Measurements from ENCODE around the gene GPR179. TPM values are rescaled to one million over a fixed set of nuclear protein-coding genes. Genes with fewer than 3 reads are reported as not detected.

Gene GPR179
- polyA plus RNA-seq, 1 donor (not counting 4 experiments of a cell fraction or from before 2014, with no cell fraction given), result 0.01 TPM

GRCh38 chr17:38353668-38354067, 9.9 kb upstream of the GPR179 start:
- H2AFZ ChIP-seq (ENCODE audit: control insufficient read depth, low read length), result no peak overlapping the region
- peak overlapping the region; percentile 92 for H3K4me2 ChIP-seq (ENCODE audit: control insufficient read depth, extremely low read depth, insufficient read depth, low read depth, low read length)
- peaks cover 0 to 2% of the 10 kb centered on the region in 2 experiments for H3K36me3 ChIP-seq (ENCODE audit: control insufficient read depth in 2 of 2, extremely low read depth in 1 of 2, insufficient read depth in 2 of 2, low read length in 2 of 2)
- peaks cover 11% of the 10 kb centered on the region for H3K4me1 ChIP-seq (ENCODE audit: control insufficient read depth, extremely low read depth, insufficient read depth, low read length)
- dilution Hi-C loops (cut with MboI; ENCODE audit: extremely low pct_ligation_motif_present, low sequenced_read_pairs), result no loop called here
- DNase-seq (ENCODE audit: low read depth, low spot score) (no peak), FAIRE-seq (no peak)
- no peak for TF ChIP-seq EZH2 (IDR thresholded peaks at IDR 0.05; ENCODE audit: low read length)
- TF ChIP-seq CTCF (optimal IDR thresholded peaks at IDR 0.05 in 1 of 3, IDR thresholded peaks at IDR 0.05 in 1 of 3, conservative IDR thresholded peaks at IDR 0.05 in 1 of 3; ENCODE audit: extremely low read depth in 1 of 3, insufficient read depth in 2 of 3, low read length in 3 of 3), result no peak
- H3K9me1 ChIP-seq (ENCODE audit: control insufficient read depth, extremely low read depth, insufficient read depth, low read length), result no peaks in the 10 kb centered on the region
- peaks cover 15% of the 10 kb centered on the region for H3K79me2 ChIP-seq (ENCODE audit: control insufficient read depth, insufficient read depth, low read length)
- H3K9me3 ChIP-seq (ENCODE audit: control insufficient read depth, low read depth, low read length), result no peaks in the 10 kb centered on the region
- H4K20me1 ChIP-seq (ENCODE audit: control insufficient read depth, extremely low read depth, insufficient read depth, low read length), result no peaks in the 10 kb centered on the region
- H3K4me3 ChIP-seq (ENCODE audit: control insufficient read depth in 2 of 3, extremely low read depth in 1 of 3, insufficient read depth in 2 of 3, low read depth in 1 of 3, low read length in 3 of 3), result no peak overlapping the region
- H3K27ac ChIP-seq (ENCODE audit: control insufficient read depth, insufficient read depth, low read length), result no peak overlapping the region
- H3K27me3 ChIP-seq (ENCODE audit: control insufficient read depth, extremely low read depth, insufficient read depth, low read length), result no peaks in the 10 kb centered on the region
- H3K9ac ChIP-seq (ENCODE audit: control insufficient read depth, extremely low read depth, insufficient read depth, low read length), result no peak overlapping the region

- FAIRE-seq (no peak), DNase-seq (ENCODE audit: low read depth, low spot score) (no peak)
- H3K27me3 ChIP-seq (ENCODE audit: control insufficient read depth, extremely low read depth, insufficient read depth, low read length), result no peaks in the 10 kb centered on the region
- peak overlapping the region; percentile 92 for H3K4me2 ChIP-seq (ENCODE audit: control insufficient read depth, extremely low read depth, insufficient read depth, low read depth, low read length)
- no peak for TF ChIP-seq CTCF (optimal IDR thresholded peaks at IDR 0.05 in 1 of 3, IDR thresholded peaks at IDR 0.05 in 1 of 3, conservative IDR thresholded peaks at IDR 0.05 in 1 of 3; ENCODE audit: extremely low read depth in 1 of 3, insufficient read depth in 2 of 3, low read length in 3 of 3)
- no peak for TF ChIP-seq EZH2 (IDR thresholded peaks at IDR 0.05; ENCODE audit: low read length)
- peaks cover 0 to 2% of the 10 kb centered on the region in 2 experiments for H3K36me3 ChIP-seq (ENCODE audit: control insufficient read depth in 2 of 2, extremely low read depth in 1 of 2, insufficient read depth in 2 of 2, low read length in 2 of 2)
- H3K4me1 ChIP-seq (ENCODE audit: control insufficient read depth, extremely low read depth, insufficient read depth, low read length), result peaks cover 11% of the 10 kb centered on the region
- H3K9ac ChIP-seq (ENCODE audit: control insufficient read depth, extremely low read depth, insufficient read depth, low read length), result peak overlapping the region; percentile 65
- no peaks in the 10 kb centered on the region for H3K9me1 ChIP-seq (ENCODE audit: control insufficient read depth, extremely low read depth, insufficient read depth, low read length)
- H4K20me1 ChIP-seq (ENCODE audit: control insufficient read depth, extremely low read depth, insufficient read depth, low read length), result no peaks in the 10 kb centered on the region
- H2AFZ ChIP-seq (ENCODE audit: control insufficient read depth, low read length), result no peak overlapping the region
- H3K4me3 ChIP-seq (ENCODE audit: control insufficient read depth in 2 of 3, extremely low read depth in 1 of 3, insufficient read depth in 2 of 3, low read depth in 1 of 3, low read length in 3 of 3), result peak overlapping the region; percentile 67 to 72 (median 71)
- dilution Hi-C loops (cut with MboI; ENCODE audit: extremely low pct_ligation_motif_present, low sequenced_read_pairs), result no loop called here
- H3K79me2 ChIP-seq (ENCODE audit: control insufficient read depth, insufficient read depth, low read length), result peaks cover 15% of the 10 kb centered on the region
- H3K27ac ChIP-seq (ENCODE audit: control insufficient read depth, insufficient read depth, low read length), result no peak overlapping the region
- H3K9me3 ChIP-seq (ENCODE audit: control insufficient read depth, low read depth, low read length), result no peaks in the 10 kb centered on the region
Measured at GRCh38 chr17:38353086-38353604, 9.4 kb upstream of the GPR179 start.
